ENCODE results near the gene LDLRAD3. TPM values are rescaled to one million over a fixed set of nuclear protein-coding genes. Genes with fewer than 3 reads are reported as not detected.
"Not testable (repeated sequence)": the region's sequence is repeated elsewhere in the genome, so short reads cannot be mapped to it uniquely, and the experiment has no call there.

The LDLRAD3 gene
- total RNA-seq, 1 donor from 2014 or later, result 17.3 TPM

GRCh38 chr11:36156817-36157519 is 213.1 kb downstream of the LDLRAD3 start:
- DNase-seq (ENCODE audit: low read depth in 2 of 2), result peak in 1 of 2 donors; percentile 19

- DNase-seq (ENCODE audit: low read depth in 2 of 2), result no peak
These were observed 216.2 kb downstream of the LDLRAD3 start for GRCh38 chr11:36160091-36160490.

GRCh38 chr11:36161572-36161971 is 217.7 kb downstream of the LDLRAD3 start:
- DNase-seq (ENCODE audit: low read depth in 2 of 2), result no peak

GRCh38 chr11:36162006-36162882 is 218.4 kb downstream of the LDLRAD3 start:
- DNase-seq (ENCODE audit: low read depth in 2 of 2), result no peak

- DNase-seq (ENCODE audit: low read depth in 2 of 2), result no peak
These were observed 219.1 kb downstream of the LDLRAD3 start for GRCh38 chr11:36162883-36163434.

GRCh38 chr11:36164506-36165250 is 220.8 kb downstream of the LDLRAD3 start:
- DNase-seq (ENCODE audit: low read depth in 2 of 2), result peak; percentile 42 to 80

- peak; percentile 77 to 83 for DNase-seq (ENCODE audit: low read depth in 2 of 2)
These were observed 221.9 kb downstream of the LDLRAD3 start for GRCh38 chr11:36165621-36166397.

- DNase-seq (ENCODE audit: low read depth in 2 of 2), result no peak
These were observed 223.2 kb downstream of the LDLRAD3 start for GRCh38 chr11:36167073-36167472.

- DNase-seq (ENCODE audit: low read depth in 2 of 2), result no peak
These were observed 223.9 kb downstream of the LDLRAD3 start for GRCh38 chr11:36167729-36168128.

GRCh38 chr11:36177836-36178235 is 234.0 kb downstream of the LDLRAD3 start:
- no peak for DNase-seq (ENCODE audit: low read depth in 2 of 2)

GRCh38 chr11:36186340-36187175 is 242.7 kb downstream of the LDLRAD3 start:
- peak; percentile 26 to 45 for DNase-seq (ENCODE audit: low read depth in 2 of 2)

- DNase-seq (ENCODE audit: low read depth in 2 of 2), result no peak
These were observed 243.8 kb downstream of the LDLRAD3 start for GRCh38 chr11:36187622-36188021.

- not testable (repeated sequence) for DNase-seq (ENCODE audit: low read depth in 2 of 2)
These were observed 245.9 kb downstream of the LDLRAD3 start for GRCh38 chr11:36189735-36190134.

GRCh38 chr11:36191941-36192340 is 248.1 kb downstream of the LDLRAD3 start:
- DNase-seq (ENCODE audit: low read depth in 2 of 2), result no peak

- no peak for DNase-seq (ENCODE audit: low read depth in 2 of 2)
These were observed 248.8 kb downstream of the LDLRAD3 start for GRCh38 chr11:36192425-36193289.

GRCh38 chr11:36193290-36193619 is 249.4 kb downstream of the LDLRAD3 start:
- no peak for DNase-seq (ENCODE audit: low read depth in 2 of 2)

GRCh38 chr11:36193721-36194120 is 249.9 kb downstream of the LDLRAD3 start:
- no peak for DNase-seq (ENCODE audit: low read depth in 2 of 2)

GRCh38 chr11:36195496-36196354 is 251.9 kb downstream of the LDLRAD3 start:
- no peak for DNase-seq (ENCODE audit: low read depth in 2 of 2)

Measured in lung microvascular endothelial cell (primary cell).